HPDE6-E6E7 (cell line): ENCODE results near the gene PTPN20.

Experiments used
- DNase-seq: peaks from one replicate; pipeline ENCODE4 v3.0.0; 2011; ENCODE audit warnings: missing footprints; ENCODE audit errors: extremely low spot score

PTPN20 gene

GRCh38 chr10:47021850-47022249 is 110.6 kb downstream of the PTPN20 start:
- DNase-seq, result no peak

GRCh38 chr10:47022311-47023131 is 111.3 kb downstream of the PTPN20 start:
- no peak for DNase-seq

GRCh38 chr10:47023237-47024045 is 112.2 kb downstream of the PTPN20 start:
- DNase-seq, result no peak

GRCh38 chr10:47024046-47024322 is 112.8 kb downstream of the PTPN20 start:
- DNase-seq, result no peak

- peak; percentile 77 for DNase-seq
These were observed 113.4 kb downstream of the PTPN20 start for GRCh38 chr10:47024399-47025252.

GRCh38 chr10:47025253-47025539 is 114.0 kb downstream of the PTPN20 start:
- no peak for DNase-seq

GRCh38 chr10:47025540-47026300 is 114.5 kb downstream of the PTPN20 start:
- no peak for DNase-seq

GRCh38 chr10:47026301-47027107 is 115.3 kb downstream of the PTPN20 start:
- no peak for DNase-seq

- DNase-seq, result no peak
These were observed 116.0 kb downstream of the PTPN20 start for GRCh38 chr10:47027108-47027783.

GRCh38 chr10:47027784-47028260 is 116.6 kb downstream of the PTPN20 start:
- no peak for DNase-seq

GRCh38 chr10:47028466-47028865 is 117.2 kb downstream of the PTPN20 start:
- no peak for DNase-seq

GRCh38 chr10:47029181-47030009 is 118.2 kb downstream of the PTPN20 start:
- no peak for DNase-seq

GRCh38 chr10:47030191-47030703 is 119.0 kb downstream of the PTPN20 start:
- no peak for DNase-seq

GRCh38 chr10:47031211-47031900 is 120.1 kb downstream of the PTPN20 start:
- DNase-seq, result no peak

GRCh38 chr10:47031901-47032465 is 120.8 kb downstream of the PTPN20 start:
- DNase-seq, result no peak

GRCh38 chr10:47033081-47033480 is 121.9 kb downstream of the PTPN20 start:
- no peak for DNase-seq

GRCh38 chr10:47033541-47034270 is 122.5 kb downstream of the PTPN20 start:
- no peak for DNase-seq
